Activated CD4-positive, alpha-beta T cell treated with anti-CD3 and anti-CD28 coated beads for 4 hours (primary cell): ENCODE results near the gene INSRR.

ENCODE experiments used
- DNase-seq, 2 donors: peaks; one replicate each; pipeline ENCODE4 v3.0.0-alpha.2; 2020

The INSRR gene

DNA sequence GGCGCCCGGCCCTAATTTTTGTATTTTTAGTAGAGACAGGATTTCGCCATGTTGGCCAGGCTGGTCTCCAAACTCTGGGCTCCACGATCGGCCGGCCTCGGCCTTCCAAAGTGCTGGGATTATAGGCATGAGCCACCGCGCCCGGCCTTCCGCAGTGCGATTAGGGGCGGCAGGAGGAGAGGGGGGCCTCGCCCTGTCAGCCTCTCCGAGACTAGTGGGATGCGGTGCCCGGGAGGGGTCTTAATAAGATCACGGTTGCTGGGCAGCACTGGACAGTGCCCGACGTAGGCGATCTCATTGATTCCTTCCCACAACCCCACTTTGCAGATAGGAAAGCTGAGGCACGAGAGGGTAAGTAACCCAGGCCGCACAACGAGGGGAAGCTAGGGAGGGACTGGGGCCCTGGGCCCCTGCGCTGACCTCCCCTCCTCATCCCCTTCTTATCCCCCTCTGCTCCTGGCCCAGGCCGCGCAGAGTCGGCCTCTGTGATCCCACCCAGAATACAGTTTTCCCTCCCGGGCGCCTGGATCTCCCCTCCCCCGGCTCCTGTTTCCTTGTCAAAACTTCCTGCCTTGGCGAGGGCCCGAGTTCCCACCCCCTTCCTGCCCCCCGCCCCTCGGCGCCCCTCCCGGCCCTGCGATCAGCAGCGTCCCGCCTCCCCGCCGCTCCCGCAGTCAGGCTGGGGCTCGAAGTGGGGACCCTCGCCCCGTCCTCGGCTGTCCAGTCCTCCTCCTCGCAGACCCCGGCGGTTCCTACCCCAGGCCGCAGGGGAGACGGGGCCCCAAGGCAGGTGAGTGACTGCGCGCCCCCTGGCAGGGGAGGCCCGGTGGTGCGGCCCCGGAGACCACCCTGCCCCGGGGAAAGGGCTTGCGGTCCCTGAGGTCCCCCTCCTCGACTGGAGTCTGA is 34.4 kb upstream of the INSRR start, which contains the start of gene PEAR1:
PEAR1 (plus strand) TSS at position 671 of the 906 bp plus-strand sequence. CDS start 10,209 bp downstream, outside the sequence.
- no peak for DNase-seq

DNA sequence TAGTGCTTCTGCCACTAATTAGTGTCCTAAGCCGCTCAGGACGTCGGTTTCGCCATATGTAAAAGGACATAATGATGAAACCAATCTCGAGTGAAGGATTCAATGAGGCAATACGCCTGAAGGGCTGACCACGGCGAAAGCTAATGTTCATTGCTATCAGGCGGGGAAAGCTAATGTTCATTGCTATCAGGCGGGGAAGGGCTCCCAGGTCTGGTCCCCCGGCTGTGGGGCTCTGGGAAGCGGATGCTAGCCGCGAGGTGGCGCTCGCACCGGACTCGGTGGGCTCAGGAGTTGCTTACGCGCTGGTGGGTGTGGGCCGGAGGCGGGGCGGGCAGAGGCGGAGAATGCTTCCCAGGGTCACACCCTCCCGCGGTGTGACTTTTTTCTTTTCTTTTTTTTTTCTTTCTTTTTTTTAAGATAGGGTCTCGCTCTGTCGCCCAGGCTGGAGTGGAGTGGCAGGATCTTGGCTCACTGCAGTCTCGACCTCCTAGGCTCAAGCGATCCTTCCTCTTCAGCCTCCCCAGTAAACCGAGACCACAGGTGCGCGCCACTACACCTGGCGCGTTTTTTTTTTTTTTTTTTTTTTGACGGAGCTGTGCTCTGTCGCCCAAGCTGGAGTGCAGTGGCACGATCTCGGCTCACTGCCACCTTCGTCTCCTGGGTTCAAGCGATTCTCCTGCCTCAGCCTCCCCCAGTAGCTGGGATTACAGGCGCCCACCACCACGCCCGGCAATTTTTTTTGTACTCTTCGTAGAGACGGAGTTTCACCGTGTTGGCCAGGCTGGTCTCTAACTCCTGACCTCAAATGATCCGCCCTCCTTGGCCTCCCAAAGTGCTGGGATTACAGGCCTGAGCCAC is 33.5 kb upstream of the INSRR start:
- DNase-seq: peak; percentile 85 to 87

DNA sequence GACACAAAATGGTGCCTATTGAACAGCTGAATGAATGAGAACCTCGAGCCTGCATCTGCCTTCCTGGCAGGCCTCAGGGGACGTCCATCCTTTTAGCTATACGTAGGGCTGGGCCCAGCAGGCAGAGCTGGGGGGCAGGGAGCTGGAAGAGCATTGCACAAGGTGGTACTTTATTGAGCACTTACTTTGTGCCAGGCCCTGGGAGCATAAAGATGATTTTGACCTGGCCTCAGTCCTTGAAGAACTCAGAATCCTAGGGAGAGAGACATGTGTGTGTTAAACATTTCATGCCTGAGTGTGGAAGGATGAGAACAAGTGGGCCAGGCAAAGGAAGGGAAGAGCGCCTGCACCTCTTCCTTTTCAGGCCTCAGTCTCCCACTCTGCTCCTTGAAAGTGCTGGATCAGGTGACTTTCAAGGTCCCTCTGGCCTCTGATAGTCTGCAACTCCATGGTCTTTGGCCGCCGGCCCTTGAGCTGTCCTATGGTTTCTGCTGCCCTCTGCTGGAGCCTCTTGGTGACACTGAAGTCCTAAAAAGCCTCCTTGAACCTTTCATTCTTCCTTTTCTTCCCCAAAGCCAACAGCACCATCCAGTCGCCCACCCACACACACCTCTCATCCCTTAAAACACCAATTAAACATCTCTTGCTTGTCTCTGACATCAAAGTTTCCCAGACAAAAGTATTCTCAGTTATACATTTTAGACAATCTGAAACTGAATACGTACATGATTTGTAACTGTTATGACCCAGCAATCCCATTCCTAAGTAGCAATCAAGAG is 31.1 kb upstream of the INSRR start:
- DNase-seq: peak; percentile 41 to 55

DNA sequence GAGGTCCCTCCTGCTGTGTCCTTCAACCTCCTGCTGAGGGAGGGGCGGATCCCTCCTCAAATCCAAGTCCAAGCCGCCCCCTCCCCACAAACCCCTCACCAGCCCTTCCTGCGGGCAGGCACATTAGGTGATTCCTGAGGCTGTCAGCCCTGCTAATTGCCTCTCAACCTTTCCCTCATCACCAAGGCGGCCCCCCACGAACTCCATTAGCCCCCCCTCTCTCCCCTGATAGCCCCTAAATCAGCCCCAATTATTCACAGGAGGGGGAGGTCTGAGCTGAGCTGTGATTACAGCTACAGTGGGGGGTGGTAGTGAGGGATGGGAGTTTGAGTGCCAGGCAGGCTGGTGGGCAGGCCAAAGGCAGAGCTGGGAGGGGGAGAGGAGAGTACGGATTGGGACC is 28.8 kb upstream of the INSRR start:
- DNase-seq: no peak

DNA sequence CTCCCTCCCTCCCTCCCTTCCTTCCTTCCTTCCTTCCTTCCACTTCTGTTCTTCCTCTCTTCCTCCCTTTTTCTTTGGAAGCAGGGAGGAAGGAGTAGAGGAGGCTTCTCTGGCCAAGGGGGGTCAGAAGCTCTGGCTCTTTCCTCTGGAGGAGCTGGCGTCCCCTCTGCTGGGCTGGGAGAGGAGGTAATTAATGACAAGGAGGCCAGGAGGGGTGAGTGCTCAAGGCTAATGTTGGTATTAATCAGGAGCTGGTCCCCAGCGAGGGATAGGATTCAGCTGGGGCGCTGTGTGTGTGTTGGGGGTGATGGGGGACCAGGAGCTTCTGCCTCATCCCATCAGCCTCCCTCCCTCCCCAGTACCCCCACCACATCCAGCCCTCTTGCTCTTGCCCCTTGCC is 28.4 kb upstream of the INSRR start:
- no peak for DNase-seq

DNA sequence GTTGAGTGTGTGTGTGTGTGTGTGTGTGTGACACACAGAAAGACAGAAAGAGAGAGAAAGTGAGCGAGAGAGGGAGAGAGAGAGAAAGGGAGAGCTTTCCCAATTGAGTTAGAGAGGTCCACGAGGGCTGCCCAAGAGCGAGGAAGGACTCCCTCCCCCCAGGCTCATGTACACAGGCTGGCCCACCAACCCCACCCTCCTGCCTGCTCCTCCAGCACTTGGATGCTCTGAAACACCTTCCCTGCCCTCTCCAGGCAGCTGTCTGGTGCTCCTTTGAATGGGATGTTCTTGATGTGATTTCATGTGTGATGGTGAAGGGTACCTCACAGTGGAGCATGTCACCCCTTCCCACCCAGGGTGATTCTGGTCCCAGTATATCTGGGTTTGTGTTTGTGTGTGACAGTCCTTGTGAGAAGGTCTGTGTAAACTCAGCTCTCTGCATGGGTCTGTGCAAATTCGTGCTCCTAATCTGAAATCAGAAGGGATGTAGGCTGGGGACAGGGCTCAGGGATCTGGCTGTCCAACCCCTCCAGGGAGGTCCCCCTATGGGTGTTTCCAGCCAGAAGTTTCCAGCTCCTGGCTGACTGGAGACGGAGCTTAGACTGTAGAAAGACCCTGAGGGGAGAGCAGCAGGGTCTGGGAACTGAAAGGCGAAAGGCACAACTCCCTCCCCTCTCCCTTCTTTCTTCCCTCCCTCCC is 27.8 kb upstream of the INSRR start:
- no peak for DNase-seq

DNA sequence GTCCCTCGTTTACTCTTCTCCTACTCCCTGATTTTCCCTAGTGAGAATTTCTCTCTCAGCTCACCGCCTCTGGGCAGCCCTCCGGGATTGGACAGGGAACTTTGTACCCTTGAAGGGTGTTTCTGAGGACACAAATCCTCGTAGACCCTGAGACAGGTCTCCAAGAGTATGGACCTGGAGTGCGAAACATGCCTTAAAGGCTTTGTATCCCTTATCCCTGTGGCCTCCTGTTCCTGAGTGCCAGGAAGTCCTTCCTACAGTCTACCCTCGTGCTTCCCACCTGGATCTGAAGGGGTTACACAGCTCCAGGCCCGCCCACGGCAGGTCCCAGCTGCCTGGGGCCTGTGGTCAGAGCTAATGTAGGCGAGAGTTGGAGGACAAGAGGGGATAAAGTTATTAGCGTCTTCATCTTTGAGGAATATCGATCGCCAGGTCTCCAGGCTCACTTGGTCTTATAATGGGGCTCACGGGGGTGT is 27.0 kb upstream of the INSRR start:
- DNase-seq: no peak

DNA sequence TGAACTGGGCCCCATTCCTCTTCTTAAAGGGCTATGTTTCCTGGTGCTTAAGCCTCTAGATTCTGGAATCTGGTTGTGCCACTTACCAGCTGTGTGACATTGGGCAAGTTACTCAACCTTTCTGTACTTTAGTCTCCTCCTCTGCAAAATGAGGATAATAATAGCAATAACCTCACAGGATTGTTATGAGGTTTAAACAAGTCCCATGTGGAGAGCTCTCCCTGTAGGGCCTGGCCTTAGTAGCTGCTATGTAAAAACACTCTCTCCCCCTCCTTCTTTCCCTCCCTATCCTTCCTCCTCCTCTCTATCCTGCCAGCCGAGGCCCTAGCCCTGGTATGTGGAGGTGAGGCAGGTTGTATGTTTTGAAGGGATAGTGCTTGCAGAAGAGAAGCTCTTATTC is 26.4 kb upstream of the INSRR start:
- no peak for DNase-seq

DNA sequence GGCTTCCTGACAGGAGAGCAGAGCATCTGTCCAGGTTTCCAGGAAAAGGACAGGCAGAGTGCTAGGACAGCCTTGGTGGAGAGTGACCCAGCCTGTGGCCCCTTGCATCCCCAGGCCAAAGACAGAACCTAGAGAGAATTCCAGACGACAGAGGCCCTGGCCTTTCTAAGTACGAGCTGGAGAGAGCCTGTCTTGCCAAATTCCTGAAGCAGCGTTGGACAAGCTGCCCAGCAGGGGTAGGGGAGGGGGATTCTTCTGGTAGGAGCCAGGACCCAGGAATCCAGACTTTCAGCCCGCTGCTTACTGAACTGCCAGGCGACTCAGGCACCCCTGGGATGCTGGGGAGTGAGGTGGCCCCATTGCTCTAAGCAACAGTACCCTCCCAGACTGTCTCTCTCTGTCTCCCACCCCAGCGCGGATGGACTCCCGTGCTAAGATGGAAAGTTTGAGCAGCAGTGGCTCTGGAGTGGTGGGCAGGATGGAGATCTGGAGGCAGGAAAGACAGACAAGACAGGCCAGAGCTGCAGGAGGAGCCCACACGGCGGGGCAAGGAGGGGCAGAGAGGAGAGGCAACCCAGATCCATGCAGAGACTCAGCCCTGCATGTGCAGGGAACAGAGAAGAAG is 25.8 kb upstream of the INSRR start:
- no peak for DNase-seq

DNA sequence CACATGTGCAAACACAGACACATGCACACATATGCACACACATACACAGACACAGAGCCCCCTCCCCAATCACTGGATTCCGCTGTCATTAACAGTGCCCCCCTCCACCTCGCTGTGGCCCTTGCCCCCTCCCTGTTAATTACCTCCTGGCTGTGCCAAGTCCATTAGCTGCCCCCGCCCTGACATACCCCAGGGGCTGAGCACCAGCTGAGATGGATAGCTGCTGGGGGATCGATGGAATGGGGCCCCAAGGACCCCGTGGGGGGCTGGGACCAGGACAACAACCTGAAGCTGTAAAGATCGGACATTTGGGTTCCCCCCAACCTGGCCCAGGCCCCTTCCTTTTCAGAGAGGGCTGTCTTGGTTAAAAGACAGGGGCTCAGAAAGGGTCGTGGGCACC is 25.0 kb upstream of the INSRR start:
- no peak for DNase-seq

DNA sequence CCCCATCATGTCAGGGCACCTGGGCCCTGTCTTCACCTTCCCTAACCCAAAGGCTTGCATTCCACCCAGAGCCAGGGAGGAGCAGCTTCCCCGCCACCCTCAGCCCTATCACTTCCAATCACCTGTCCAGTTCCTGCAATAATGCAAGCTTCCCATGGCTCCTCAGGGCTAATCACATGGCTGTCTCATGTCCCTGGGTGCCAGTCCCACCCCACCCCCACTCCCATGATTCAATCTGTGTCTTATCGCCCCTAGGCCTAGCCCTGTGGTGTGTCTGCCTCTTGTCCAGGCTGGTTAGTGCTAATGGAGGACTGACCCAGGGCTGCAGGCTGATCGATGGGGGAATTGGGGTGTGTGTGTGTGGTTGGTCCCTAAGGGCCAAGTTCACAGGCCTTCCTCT is 23.6 kb upstream of the INSRR start:
- no peak for DNase-seq

DNA sequence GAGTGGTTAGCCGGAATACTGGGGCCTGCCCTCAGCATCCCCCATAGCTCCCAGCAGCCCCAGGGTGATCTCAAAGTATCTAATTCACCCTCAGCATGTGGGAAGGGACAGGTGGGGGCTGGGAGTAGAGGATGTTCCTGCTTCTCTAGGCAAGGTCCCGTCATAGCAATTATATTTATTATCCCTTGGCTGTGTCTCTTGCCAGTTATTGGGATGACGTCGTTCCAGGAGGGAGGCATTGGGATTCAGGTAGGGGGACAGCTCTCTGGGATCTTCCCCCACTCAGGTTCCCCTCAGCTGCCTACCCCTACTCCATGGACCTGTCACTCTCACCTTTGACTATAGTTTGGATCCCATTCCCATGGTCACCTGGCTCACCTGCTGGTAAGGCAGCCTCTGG is 22.7 kb upstream of the INSRR start:
- DNase-seq: no peak

DNA sequence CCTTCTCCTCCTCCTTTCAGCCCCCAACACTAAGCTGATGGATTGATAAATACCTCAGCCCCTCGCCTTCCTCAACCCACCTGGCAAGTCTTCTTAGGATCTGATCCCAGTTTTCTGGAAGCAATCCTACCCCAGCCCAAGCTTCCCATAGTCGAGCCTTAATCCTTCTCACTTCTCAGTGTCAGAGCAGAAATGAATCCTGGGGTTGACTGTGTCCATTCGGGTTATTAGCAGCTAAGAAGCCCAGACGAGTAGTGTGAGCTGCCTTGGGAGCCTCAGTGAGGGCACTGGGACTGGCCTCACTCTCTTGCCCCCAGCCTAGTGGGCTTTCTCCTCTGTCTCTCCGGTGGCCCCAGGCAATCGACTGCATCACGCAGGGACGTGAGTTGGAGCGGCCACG is 22.2 kb upstream of the INSRR start:
- DNase-seq: no peak

DNA sequence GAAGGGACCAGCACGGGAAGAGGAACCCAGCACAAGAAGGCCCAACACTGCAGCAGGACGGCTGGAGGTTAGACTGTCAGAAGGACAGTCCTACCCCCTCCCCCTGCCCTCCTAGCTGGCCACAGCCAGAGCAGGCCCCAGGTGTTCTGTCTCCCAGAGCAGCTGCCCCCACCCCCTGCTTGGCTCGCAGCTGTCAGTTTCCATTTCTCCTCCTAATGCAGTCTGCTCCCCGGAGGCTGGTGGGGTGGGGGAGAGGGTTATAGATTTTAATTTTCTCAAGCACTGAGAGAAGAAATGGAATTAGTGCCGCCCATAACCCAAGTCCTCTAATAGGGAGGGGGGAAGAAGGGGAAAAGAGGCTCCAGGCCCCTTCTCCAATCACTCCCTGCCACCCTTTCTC is 21.6 kb upstream of the INSRR start:
- no peak for DNase-seq

DNA sequence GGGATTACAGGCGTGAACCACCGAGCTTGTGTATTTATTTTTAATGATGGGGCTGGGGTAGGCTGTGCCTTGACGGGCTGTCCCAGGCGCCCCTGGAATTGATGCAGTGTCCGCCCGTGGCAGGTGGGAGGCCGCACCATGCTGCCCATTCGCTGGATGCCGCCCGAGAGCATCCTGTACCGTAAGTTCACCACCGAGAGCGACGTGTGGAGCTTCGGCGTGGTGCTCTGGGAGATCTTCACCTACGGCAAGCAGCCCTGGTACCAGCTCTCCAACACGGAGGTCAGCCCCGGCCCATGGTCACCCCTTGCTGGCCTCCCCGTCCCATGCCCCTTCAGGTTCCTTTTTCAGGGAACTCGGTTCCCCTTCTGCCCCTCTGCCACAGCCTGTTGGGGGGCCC is 21.0 kb upstream of the INSRR start:
- DNase-seq: no peak

DNA sequence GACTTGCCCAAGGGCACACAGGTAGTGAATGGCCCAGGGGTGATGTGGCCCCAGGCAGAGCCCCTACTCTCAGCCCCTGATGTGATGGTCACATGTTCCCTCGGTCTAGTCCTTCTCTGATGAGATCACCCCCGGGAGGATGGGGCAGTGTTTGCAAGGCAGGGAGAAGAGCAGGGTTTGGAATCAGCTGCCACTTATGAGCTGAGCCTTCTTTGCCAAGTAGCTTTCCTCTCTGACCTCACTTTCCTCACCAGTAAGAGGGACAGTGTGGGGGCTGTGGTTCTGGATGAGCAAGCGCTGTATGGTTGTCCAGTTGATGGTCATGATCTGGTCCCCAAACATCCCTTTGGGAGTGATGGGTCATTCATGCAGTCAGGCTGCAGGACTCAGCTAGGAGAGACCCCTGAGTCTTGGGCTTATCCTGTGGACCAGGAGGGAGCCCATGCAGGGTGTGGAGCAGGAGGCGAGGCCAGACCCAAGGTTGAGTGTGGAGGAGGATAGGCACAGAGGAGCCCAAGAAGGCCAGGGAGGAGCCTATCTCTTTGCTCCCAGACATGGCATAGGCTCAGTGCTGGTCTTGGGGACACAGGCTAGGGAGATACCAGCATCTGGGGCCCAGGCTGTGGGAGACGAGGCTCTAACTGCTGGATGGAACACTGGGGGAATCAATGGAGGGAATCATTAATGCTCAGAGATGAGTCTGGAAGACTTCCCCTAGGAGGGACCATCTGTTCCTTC is 18.7 kb upstream of the INSRR start:
- no peak for DNase-seq

DNA sequence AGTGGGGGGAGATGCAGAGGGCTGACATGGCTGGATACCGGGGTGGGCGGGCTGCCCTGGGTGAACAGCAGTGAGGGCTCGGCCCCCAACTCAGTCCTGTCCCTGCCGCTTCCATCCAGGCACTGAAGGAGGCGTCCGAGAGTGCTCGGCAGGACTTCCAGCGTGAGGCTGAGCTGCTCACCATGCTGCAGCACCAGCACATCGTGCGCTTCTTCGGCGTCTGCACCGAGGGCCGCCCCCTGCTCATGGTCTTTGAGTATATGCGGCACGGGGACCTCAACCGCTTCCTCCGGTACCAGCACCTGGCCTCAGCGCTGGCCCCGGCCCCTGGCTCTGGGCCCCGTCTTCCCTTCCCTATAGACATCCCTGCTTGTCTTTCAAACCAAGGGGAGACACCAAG is 17.4 kb upstream of the INSRR start:
- no peak for DNase-seq

DNA sequence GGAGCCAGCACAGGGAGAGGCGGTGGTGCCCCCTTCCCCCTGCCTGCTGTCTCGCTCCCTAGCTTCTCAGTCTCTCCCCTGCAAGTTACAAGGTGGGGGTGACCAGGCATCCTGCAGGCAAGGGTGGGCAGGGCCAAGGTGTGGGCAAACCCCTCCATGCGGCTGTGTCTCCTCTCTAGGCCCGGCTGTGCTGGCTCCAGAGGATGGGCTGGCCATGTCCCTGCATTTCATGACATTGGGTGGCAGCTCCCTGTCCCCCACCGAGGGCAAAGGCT is 16.4 kb upstream of the INSRR start:
- DNase-seq: no peak

DNA sequence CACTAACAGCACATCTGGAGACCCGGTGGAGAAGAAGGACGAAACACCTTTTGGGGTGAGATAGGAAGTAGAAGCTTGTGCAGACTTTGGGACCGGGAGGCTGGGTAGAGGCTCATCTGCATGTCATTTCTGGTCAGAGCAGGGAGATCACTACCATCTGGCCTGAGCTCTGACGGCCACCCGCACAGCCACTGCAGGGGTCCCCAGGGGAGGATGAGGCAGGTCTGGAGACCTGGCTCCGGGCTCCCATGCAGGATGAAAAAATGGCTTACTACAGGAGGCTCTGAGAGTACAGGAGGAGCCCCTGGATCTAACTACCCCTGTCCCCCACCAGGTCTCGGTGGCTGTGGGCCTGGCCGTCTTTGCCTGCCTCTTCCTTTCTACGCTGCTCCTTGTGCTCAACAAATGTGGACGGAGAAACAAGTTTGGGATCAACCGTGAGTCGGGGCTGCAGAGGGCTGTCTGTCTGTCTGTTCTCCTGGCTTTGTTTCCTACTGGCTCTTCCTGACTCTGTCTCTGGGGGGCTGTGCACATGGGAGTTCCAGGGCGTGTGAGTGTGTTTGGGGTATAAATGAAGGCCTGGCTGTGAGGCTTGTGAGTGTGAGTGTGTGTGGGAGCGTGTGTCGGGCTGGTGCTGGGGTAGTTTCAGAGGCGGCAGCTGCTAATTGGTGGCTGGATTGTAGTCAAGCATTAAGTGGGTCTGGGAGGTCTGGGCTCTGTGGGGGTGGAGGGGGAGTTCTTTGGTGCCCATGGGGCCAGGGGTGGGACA is 15.8 kb upstream of the INSRR start:
- DNase-seq: no peak

DNA sequence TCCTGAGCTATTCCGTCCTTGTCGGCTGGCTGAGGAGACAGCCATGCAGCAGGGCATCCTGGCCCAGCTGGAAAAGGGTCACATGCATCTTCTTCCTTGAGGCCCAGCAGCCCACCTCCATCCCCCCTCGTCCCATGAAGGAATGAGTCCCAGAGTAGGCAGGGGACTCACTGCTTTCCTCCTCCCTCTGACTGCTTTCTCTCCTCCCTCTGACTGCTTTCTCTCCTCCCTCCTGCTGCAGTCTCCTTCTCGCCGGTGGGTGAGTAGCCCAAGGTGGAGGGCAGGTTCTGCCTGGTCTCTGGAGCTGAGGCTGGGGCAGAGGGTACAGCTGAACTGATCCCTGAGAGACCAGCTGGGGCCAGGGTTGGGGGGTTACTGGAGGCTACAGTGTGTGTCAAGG is 15.2 kb upstream of the INSRR start:
- no peak for DNase-seq

DNA sequence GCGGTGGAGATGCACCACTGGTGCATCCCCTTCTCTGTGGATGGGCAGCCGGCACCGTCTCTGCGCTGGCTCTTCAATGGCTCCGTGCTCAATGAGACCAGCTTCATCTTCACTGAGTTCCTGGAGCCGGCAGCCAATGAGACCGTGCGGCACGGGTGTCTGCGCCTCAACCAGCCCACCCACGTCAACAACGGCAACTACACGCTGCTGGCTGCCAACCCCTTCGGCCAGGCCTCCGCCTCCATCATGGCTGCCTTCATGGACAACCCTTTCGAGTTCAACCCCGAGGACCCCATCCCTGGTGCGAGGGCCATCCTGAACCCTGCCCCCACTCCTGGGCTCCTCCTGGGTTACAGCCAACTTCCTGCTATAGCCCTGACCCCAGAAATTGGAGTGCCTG is 14.7 kb upstream of the INSRR start:
- no peak for DNase-seq
